Thoracic aorta (tissue), 2 donors: Measurements from ENCODE around the gene CKB. TPM values are rescaled to one million over a fixed set of nuclear protein-coding genes. Genes with fewer than 3 reads are reported as not detected.

Source experiments
- ATAC-seq: fragments of 150-250 bp; one replicate; pipeline ENCODE4 v1.8.0; 2017; ENCODE audit warnings: low read depth; ENCODE audit not compliant: insufficient number of reproducible peaks, low FRiP score
- DNase-seq: peaks from one replicate; pipeline ENCODE4 v3.0.0-alpha.2; 2020; ENCODE audit warnings: low spot score
- H3K27ac ChIP-seq, 2 donors: fragments of 200-600 bp; sonication (generic); 1 replicate in 1 of 2; 2 replicates in 1 of 2; pipeline ENCODE4 v1.5.1; 2016; ENCODE audit warnings: mild to moderate bottlenecking in 2 of 2, moderate library complexity in 2 of 2
- H3K27me3 ChIP-seq: fragments of 200-600 bp; sonication (generic); replicated peaks from 2 replicates; pipeline ENCODE4 v1.6.0; 2016; ENCODE audit warnings: mild to moderate bottlenecking; ENCODE audit not compliant: insufficient read depth
- H3K36me3 ChIP-seq: fragments of 200-600 bp; sonication (generic); one replicate; pipeline ENCODE4 v1.5.1; 2016
- H3K4me1 ChIP-seq, 2 donors: fragments of 200-600 bp; sonication (generic); 1 replicate in 1 of 2; 2 replicates in 1 of 2; pipeline versions ENCODE4 v1.5.1 to v1.6.0; 2016; ENCODE audit warnings: low read depth in 2 of 2, mild to moderate bottlenecking in 1 of 2; ENCODE audit not compliant: control insufficient read depth in 1 of 2
- H3K4me3 ChIP-seq: fragments of 200-600 bp; sonication (generic); 2 replicates; pipeline ENCODE4 v1.5.1; 2016; ENCODE audit warnings: mild to moderate bottlenecking
- H3K9me3 ChIP-seq: fragments of 200-600 bp; sonication (generic); 2 replicates; pipeline ENCODE4 v1.5.1; 2016
- total RNA-seq, 2 donors: library from RNA; depleted of rRNA; stranded (reverse); fragments of >200 nt; gene quantifications; one replicate each; pipeline versions ENCODE4 v1.1.0 to v1.2.3, GENCODE V29; 2016
- TF ChIP-seq, protein P1 (sequence below): fragments of 200-600 bp; sonication (generic); IDR thresholded peaks from one replicate; pipeline ENCODE4 v1.5.1; 2019; ENCODE audit warnings: antibody characterized with exemption

The CKB gene
- total RNA-seq, 2 donors from 2014 or later = 109 to 159 TPM

DNA sequence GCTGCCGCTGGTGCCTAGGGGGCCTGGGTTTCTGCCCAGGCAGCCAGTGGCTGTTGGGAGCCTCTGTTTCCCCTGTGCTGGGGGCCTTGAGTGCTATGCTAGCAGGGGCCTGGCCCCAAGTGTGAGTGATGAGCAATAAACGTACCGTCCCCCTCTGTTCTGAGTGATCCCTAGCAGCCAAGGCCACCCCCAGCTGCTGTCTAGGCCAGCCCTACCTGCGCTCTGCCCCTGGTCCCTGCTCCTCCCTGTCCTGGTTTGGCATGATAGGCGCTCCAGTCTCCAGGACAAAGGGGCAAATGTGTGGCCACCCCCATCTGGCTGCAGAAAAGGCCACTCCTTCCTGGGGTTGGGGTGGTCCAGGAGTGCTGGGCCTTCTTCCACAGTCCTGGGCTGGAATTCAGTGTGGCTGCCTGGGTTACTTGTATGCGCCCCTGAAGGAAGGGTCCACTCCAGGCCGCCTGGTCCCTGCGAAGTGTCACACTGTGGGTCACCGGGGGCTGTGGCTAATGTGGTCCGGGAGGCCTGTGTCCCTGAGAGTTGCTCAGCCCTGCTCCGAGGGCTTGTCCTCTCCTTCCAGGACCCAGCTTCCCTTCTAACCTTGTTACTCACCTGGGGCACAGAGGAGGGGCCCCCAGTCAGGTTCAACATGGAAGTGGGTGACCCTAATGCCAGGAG is 13.4 kb upstream of the CKB start:
- H3K36me3 ChIP-seq = peaks cover 3% of the 10 kb centered on the region
- H3K4me1 ChIP-seq = peaks cover 23 to 55% of the 10 kb centered on the region in 2 donors

DNA sequence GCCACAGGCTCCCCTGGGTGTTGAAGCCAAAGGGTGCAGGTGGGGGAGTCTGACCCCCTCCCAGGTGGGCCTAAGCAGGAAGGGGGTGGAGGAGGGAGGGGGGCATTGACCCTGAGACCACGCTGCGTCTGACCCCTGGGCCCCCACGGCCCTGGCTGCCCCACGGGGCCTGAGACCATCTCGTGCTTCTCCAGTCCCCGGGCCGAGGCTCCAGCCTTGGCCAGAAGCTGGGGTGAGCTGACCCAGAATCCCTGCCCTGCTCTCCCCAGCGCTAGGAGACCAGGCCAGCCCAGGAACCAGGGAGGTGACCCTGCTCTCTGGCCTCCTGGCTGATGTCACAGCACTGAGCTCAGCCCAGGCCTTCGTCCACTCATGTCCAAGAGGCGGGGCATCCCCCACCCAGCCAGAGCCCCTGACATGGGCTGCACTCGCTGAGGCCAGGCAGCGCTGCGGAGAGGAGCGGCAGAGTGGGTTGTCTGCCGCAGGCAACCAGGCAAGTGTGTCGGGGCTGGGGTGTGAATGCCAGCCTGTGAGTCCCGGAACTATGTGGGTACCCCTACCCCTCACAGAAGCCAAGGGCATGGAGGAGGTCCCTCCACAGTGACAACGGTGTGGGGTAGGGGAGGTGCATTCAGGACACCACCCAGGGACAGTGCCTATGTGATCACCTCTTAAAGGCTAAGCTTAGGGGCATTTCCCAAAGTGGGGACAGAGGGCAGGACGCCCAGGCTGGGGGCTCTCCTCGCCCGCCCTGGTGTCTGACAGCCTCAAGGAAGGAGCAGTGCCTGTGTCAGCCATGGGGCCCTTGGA is 12.7 kb upstream of the CKB start:
- Histone ChIP-seq H3K36me3 (peaks cover 3% of the 10 kb centered on the region), H3K9me3 (no peaks in the 10 kb centered on the region), H3K4me1 (peaks cover 18 to 55% of the 10 kb centered on the region in 2 donors), H3K27ac (peak overlapping the region in 1 of 2 donors; percentile 34), H3K4me3 (no peak overlapping the region), H3K27me3 (no peaks in the 10 kb centered on the region)
- TF ChIP-seq, protein P1, sequence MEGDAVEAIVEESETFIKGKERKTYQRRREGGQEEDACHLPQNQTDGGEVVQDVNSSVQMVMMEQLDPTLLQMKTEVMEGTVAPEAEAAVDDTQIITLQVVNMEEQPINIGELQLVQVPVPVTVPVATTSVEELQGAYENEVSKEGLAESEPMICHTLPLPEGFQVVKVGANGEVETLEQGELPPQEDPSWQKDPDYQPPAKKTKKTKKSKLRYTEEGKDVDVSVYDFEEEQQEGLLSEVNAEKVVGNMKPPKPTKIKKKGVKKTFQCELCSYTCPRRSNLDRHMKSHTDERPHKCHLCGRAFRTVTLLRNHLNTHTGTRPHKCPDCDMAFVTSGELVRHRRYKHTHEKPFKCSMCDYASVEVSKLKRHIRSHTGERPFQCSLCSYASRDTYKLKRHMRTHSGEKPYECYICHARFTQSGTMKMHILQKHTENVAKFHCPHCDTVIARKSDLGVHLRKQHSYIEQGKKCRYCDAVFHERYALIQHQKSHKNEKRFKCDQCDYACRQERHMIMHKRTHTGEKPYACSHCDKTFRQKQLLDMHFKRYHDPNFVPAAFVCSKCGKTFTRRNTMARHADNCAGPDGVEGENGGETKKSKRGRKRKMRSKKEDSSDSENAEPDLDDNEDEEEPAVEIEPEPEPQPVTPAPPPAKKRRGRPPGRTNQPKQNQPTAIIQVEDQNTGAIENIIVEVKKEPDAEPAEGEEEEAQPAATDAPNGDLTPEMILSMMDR = no peak
- ATAC-seq (no peak), DNase-seq (no peak)

More for the DNA sequence above, 13.4 kb upstream of the CKB start:
- Histone ChIP-seq H3K27me3 (no peaks in the 10 kb centered on the region), H3K27ac (no peak overlapping the region), H3K4me3 (no peak overlapping the region), H3K9me3 (no peaks in the 10 kb centered on the region)
- TF ChIP-seq, protein P1 = no peak
- DNase-seq (no peak), ATAC-seq (no peak)

DNA sequence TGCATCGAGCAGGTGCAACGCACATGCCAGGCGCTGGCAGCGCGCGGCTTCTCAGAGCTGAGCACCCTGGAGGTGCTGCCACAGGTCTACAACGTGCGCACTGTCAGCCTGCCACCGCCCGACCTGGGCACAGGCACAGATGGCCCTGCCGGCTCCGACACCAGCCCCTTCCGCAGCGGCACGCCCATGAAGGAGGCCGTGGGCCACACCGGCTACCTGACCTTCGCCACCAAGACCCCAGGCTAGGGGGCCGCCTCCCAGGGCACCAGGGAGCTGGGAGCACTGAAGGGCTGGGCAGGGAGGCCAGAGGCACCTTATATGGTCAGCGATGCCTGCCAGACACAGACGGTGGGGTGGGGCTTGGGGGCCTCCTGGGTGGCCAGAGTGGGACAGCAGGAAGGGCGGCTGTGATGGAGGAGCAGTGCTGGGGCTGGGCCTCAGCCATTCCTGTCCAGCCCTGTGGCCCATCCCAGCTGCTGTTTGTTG is 12.0 kb upstream of the CKB start:
- Histone ChIP-seq H3K4me3 (no peak overlapping the region), H3K27ac (peak overlapping the region in 1 of 2 donors; percentile 34), H3K4me1 (peaks cover 21 to 57% of the 10 kb centered on the region in 2 donors), H3K9me3 (no peaks in the 10 kb centered on the region), H3K36me3 (peaks cover 3% of the 10 kb centered on the region), H3K27me3 (no peaks in the 10 kb centered on the region)
- DNase-seq (no peak), ATAC-seq (no peak)
- TF ChIP-seq, protein P1 = no peak

DNA sequence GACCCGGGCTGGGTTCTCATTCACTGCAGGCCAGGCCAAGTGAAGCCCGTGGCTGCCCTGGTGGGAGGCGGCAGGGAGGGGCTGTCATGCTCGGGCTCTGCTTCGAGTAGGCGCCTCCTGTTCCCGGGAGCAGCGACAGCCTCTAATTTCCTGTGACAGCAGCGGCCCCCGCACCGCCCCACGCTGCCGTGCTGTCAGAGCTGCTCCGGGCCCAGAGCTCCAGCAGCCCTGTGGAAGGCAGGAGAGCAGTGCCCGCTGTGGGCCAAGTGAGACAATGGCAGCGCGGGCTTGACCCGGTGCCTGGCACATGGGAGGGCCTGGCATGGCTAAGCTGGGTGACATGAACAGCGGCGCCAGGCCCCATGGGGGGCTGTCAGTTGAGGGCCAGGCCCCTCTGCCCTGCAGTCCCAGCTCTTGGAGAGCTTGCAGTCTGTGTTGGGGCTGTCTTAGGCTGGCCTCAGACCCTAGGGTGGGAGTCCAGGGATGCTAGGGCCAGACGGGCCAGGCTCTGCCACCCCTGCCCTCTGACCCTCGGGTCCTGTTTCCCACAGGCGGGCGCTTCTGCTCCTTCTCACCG is 11.5 kb upstream of the CKB start:
- Histone ChIP-seq H3K4me3 (no peak overlapping the region), H3K27ac (peak overlapping the region; percentile 65 to 73), H3K4me1 (peaks cover 21 to 55% of the 10 kb centered on the region in 2 donors), H3K27me3 (no peaks in the 10 kb centered on the region), H3K9me3 (no peaks in the 10 kb centered on the region), H3K36me3 (peaks cover 3% of the 10 kb centered on the region)
- DNase-seq (no peak), ATAC-seq (no peak)
- TF ChIP-seq, protein P1 = no peak
